Measurements from ENCODE around the gene FNBP1. TPM values are rescaled to one million over a fixed set of nuclear protein-coding genes. Genes with fewer than 3 reads are reported as not detected.

FNBP1 gene
- total and polyA plus RNA-seq, 10 of the 15 experiments (the other 5 are each of a cell fraction or from before 2014, with no cell fraction given), result 64.5 to 353 (median 179) TPM

DNA sequence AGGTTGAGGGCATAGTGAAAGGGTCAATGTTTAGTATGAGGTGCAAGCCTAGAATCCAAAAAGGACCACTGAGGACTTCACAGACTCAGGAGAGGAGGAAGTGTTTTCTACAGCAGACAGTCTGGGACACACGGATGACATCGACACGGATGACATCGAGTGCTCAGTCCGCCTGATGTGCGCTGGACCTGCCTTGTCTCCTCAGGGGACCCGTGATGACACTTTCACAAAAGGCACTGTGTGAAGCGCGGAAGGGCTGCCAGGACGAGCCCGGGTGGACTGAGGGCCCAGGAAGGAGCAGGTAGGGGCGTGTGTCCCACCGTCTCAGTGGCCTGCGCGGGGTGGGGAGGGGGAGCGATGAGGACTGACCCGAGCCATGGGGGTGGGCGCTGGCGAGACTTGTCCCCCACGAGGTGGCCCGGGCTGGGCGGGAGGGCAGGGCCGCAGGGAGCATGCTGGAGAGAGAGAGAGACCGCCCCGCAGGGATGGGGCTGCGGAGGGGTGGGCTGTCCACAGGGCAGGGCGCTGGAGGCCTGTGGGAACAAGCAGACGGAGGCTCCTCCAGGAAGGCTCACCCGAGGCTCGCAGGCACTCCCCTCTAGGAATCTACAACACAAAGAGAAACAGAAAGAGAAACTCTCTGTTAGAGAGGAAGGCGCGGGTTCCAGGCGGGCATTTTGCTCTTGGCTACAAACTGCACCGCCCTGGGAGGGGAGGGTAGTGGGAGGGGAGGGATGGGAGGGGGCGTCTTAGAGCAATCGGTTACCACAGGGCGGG is 152.9 kb downstream of the FNBP1 start:
- Histone ChIP-seq H3K27ac (ENCODE audit: control insufficient read depth, insufficient read depth) (peak overlapping the region; percentile 96), H3K9me3 (replicated peaks; ENCODE audit: control insufficient read depth, insufficient read depth, low read length) (no peaks in the 10 kb centered on the region), H3K27me3 (replicated peaks in 1 of 2; ENCODE audit: control insufficient read depth in 2 of 2, insufficient read depth in 2 of 2, low read length in 1 of 2) (no peaks in the 10 kb centered on the region), H3K4me2 (ENCODE audit: control insufficient read depth, insufficient read depth) (peak overlapping the region; percentile 52), H3K4me3 (peak overlapping the region; percentile 31; the same call in 1 of the 2 replicates), H3K4me1 (ENCODE audit: control insufficient read depth, insufficient read depth, low read length) (peaks cover 90% of the 10 kb centered on the region), H4K20me1 (ENCODE audit: control insufficient read depth, insufficient read depth) (no peaks in the 10 kb centered on the region), H2AFZ (ENCODE audit: control insufficient read depth, low read depth, low read length) (no peak overlapping the region), H3K79me2 (ENCODE audit: control insufficient read depth, insufficient read depth, low read length) (peaks cover 54% of the 10 kb centered on the region), H3K9ac (ENCODE audit: control insufficient read depth, insufficient read depth, low read length) (peak overlapping the region; percentile 64), H3K36me3 (ENCODE audit: control insufficient read depth in 2 of 2, insufficient read depth in 2 of 2, low read length in 1 of 2) (peaks cover 10 to 24% of the 10 kb centered on the region in 2 experiments)
- 51% methylated on average over 22 of the region's 37 CpGs for WGBS (ENCODE audit: insufficient coverage, insufficient replicate concordance, low lambda C conversion rate, missing lambda C conversion rate)
- no TSS peak for BruUV-seq (replicated peaks)
- DNase-seq (ENCODE audit: low read depth, low spot score), result peak; percentile 31
- intact Hi-C loops (cut with micrococcal nuclease; ENCODE audit: unreplicated experiment) (loop anchor here (2.0 to 5.0 kb wide), 4 partner anchors 67 to 207 kb away; no protein-coding TSS in a partner anchor), in situ Hi-C loops (cut with MboI) (loop anchor here (5.0 kb wide), 2 partner anchors 102 to 152 kb away; partner anchors contain the start of gene FNBP1)
- TF ChIP-seq SPI1 (IDR thresholded peaks at IDR 0.05; ENCODE audit: borderline replicate concordance, insufficient read depth, low read depth, low read length), result peak; percentile 5; the same call in 1 of the 2 replicates
- peak; percentile 25; the same call in 1 of the 2 replicates for TF ChIP-seq ZBED1 (IDR thresholded peaks at IDR 0.05; ENCODE audit: borderline replicate concordance)
- TF ChIP-seq YY1 (IDR thresholded peaks at IDR 0.05; ENCODE audit: low read depth, low read length), result peak; percentile 52; the same call in 1 of the 2 replicates
- no peak for TF ChIP-seq PAX5 (IDR thresholded peaks at IDR 0.05; ENCODE audit: borderline replicate concordance, low read depth, low read length)
- TF ChIP-seq, protein P1, sequence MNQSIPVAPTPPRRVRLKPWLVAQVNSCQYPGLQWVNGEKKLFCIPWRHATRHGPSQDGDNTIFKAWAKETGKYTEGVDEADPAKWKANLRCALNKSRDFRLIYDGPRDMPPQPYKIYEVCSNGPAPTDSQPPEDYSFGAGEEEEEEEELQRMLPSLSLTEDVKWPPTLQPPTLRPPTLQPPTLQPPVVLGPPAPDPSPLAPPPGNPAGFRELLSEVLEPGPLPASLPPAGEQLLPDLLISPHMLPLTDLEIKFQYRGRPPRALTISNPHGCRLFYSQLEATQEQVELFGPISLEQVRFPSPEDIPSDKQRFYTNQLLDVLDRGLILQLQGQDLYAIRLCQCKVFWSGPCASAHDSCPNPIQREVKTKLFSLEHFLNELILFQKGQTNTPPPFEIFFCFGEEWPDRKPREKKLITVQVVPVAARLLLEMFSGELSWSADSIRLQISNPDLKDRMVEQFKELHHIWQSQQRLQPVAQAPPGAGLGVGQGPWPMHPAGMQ (IDR thresholded peaks at IDR 0.05; ENCODE audit: borderline replicate concordance), result no peak
- no peak for TF ChIP-seq KLF5 (IDR thresholded peaks at IDR 0.05; ENCODE audit: partially characterized antibody)
- no peak for TF ChIP-seq DPF2 (IDR thresholded peaks at IDR 0.05)
- TF ChIP-seq, protein P2, sequence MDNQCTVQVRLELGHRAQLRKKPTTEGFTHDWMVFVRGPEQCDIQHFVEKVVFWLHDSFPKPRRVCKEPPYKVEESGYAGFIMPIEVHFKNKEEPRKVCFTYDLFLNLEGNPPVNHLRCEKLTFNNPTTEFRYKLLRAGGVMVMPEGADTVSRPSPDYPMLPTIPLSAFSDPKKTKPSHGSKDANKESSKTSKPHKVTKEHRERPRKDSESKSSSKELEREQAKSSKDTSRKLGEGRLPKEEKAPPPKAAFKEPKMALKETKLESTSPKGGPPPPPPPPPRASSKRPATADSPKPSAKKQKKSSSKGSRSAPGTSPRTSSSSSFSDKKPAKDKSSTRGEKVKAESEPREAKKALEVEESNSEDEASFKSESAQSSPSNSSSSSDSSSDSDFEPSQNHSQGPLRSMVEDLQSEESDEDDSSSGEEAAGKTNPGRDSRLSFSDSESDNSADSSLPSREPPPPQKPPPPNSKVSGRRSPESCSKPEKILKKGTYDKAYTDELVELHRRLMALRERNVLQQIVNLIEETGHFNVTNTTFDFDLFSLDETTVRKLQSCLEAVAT (IDR thresholded peaks at IDR 0.05), result peak; percentile 90
- peak; percentile 58 for TF ChIP-seq LARP7 (IDR thresholded peaks at IDR 0.05)
- peak; percentile 72; the same call in 1 of the 2 replicates for TF ChIP-seq POLR2A (IDR thresholded peaks at IDR 0.05; ENCODE audit: low read depth, low read length)
- RAD21 ChIA-PET (ENCODE audit: unreplicated experiment), result interaction anchor here (1.4 to 5.4 kb wide), 4 partner anchors 43 to 103 kb away, joined by 3 to 89 read pairs (median 26); no protein-coding TSS in a partner anchor
- POLR2A ChIA-PET, result interaction anchor here (0.6 to 2.1 kb wide), 4 partner anchors 45 to 182 kb away, joined by 3 to 6 read pairs (median 4); no protein-coding TSS in a partner anchor
- SMC1A ChIA-PET (ENCODE audit: uncharacterized antibody, unreplicated experiment), result interaction anchor here (1.1 to 3.5 kb wide), 3 partner anchors 65 to 209 kb away, joined by 3 to 18 read pairs (median 5); no protein-coding TSS in a partner anchor
- CTCF ChIA-PET, result interaction anchor here (1.0 to 1.5 kb wide), 2 partner anchors 73 to 139 kb away, joined by 3 to 4 read pairs; no protein-coding TSS in a partner anchor
- no peak for FAIRE-seq
- ATAC-seq, result peak; percentile 1; the same call in 1 of the 3 replicates
